Prostate gland (tissue), 2 donors: Measurements from ENCODE around the gene SLC44A5. TPM values are rescaled to one million over a fixed set of nuclear protein-coding genes. Genes with fewer than 3 reads are reported as not detected.
"Not testable (repeated sequence)": the region's sequence is repeated elsewhere in the genome, so short reads cannot be mapped to it uniquely, and the experiment has no call there.

Experiments
- DNase-seq: peaks from one replicate; pipeline ENCODE4 v3.0.0-alpha.2; 2019; ENCODE audit warnings: low spot score
- H3K27ac ChIP-seq, 2 donors: fragments of 200-600 bp; sonication (generic); 2 replicates each; pipeline ENCODE4 v1.5.1; 2017 to 2019
- H3K27me3 ChIP-seq: fragments of 200-600 bp; sonication (generic); replicated peaks from 2 replicates; pipeline ENCODE4 v1.5.1; 2019; ENCODE audit not compliant: insufficient read depth
- H3K36me3 ChIP-seq, 2 donors: fragments of 200-600 bp; sonication (generic); 1 replicate in 1 of 2; 2 replicates in 1 of 2; pipeline versions ENCODE4 v1.5.1 to v1.8.1; 2017 to 2019
- H3K4me1 ChIP-seq: fragments of 200-600 bp; sonication (generic); replicated peaks from 2 replicates; pipeline ENCODE4 v1.5.1; 2019
- H3K4me3 ChIP-seq, 2 donors: fragments of 200-600 bp; sonication (generic); 2 replicates each; pipeline ENCODE4 v1.5.1; 2017 to 2019
- H3K9me3 ChIP-seq: fragments of 200-600 bp; sonication (generic); 2 replicates; pipeline ENCODE4 v1.5.1; 2017
- POLR2A ChIP-seq: fragments of 450-650 bp; IDR thresholded peaks from one replicate; pipeline ENCODE4 v1.6.1; 2016; ENCODE audit warnings: antibody characterized with exemption, mild to moderate bottlenecking
- POLR2AphosphoS5 ChIP-seq: sonication (generic); formaldehyde crosslinking; IDR thresholded peaks from one replicate; pipeline ENCODE4 v1.6.1; 2017; ENCODE audit warnings: antibody characterized with exemption
- WGBS: methylation state at CpG from one replicate; pipeline ENCODE4 v1.1.5; 2018; 5-methylcytosine and 5-hydroxymethylcytosine counted together
- intact Hi-C: fragments of 100-400 bp; cut with DNase I; formaldehyde crosslinking; loops from one replicate; pipeline ENCODE4 v1.14.2; 2022
- total RNA-seq, 2 donors: library from RNA; depleted of rRNA; stranded (reverse); fragments of >200 nt; gene quantifications; one replicate each; pipeline ENCODE4 v1.1.0, GENCODE V29; 2016
- TF ChIP-seq, protein P1 (sequence below), 4 experiments: fragments of 200-600 bp in 2 of 4; fragments of 450-650 bp in 2 of 4; sonication (generic) in 2 of 4; IDR thresholded peaks; 1 replicate in 3 of 4; 2 replicates in 1 of 4; pipeline ENCODE4 v1.5.1; 2016 to 2019; ENCODE audit warnings: antibody characterized with exemption in 4 of 4, mild to moderate bottlenecking in 2 of 4, moderate library complexity in 2 of 4

Gene SLC44A5
- total RNA-seq, 2 donors from 2014 or later: 0.57 to 3.3 TPM

DNA sequence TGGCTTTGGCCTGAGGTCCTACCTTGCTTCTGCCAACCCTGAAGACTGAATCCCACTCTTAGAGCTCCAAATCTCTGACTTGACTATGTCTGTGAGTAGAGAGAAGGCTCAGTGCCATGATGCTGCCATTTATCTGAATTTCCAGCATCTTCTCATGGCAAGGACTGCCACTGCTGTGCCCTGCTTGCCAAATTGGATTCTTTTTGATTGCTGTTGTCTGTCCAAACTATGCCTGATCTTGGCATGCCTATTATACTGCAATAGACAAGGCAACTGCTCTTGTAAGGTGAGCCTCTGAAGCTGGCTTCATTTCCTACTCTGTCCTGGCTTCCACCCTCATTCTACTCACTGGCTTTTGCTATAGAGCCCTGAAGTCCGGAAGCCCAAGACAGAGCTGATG is 210.2 kb downstream of the SLC44A5 start:
- Histone ChIP-seq H3K9me3 (no peaks in the 10 kb centered on the region), H3K36me3 (no peaks in the 10 kb centered on the region), H3K4me3 (no peak overlapping the region), H3K27ac (no peak overlapping the region), H3K27me3 (no peaks in the 10 kb centered on the region), H3K4me1 (no peaks in the 10 kb centered on the region)
- intact Hi-C loops: no loop called here
- DNase-seq: no peak
- no peak for TF ChIP-seq POLR2A
- TF ChIP-seq, protein P1, sequence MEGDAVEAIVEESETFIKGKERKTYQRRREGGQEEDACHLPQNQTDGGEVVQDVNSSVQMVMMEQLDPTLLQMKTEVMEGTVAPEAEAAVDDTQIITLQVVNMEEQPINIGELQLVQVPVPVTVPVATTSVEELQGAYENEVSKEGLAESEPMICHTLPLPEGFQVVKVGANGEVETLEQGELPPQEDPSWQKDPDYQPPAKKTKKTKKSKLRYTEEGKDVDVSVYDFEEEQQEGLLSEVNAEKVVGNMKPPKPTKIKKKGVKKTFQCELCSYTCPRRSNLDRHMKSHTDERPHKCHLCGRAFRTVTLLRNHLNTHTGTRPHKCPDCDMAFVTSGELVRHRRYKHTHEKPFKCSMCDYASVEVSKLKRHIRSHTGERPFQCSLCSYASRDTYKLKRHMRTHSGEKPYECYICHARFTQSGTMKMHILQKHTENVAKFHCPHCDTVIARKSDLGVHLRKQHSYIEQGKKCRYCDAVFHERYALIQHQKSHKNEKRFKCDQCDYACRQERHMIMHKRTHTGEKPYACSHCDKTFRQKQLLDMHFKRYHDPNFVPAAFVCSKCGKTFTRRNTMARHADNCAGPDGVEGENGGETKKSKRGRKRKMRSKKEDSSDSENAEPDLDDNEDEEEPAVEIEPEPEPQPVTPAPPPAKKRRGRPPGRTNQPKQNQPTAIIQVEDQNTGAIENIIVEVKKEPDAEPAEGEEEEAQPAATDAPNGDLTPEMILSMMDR (IDR thresholded peaks at IDR 0.05): no peak
- TF ChIP-seq POLR2AphosphoS5: no peak
- WGBS: 84% methylated on average over 1 of the region's 1 CpG

GRCh38 chr1:75396745-75397144 is 214.2 kb downstream of the SLC44A5 start:
- no peaks in the 10 kb centered on the region for H3K36me3 ChIP-seq
- intact Hi-C loops: no loop called here
- no peaks in the 10 kb centered on the region for H3K4me1 ChIP-seq
- no peaks in the 10 kb centered on the region for H3K27me3 ChIP-seq
- WGBS: 86% methylated on average over 1 of the region's 1 CpG
- H3K9me3 ChIP-seq: no peaks in the 10 kb centered on the region
- H3K4me3 ChIP-seq: no peak overlapping the region
- no peak for DNase-seq
- H3K27ac ChIP-seq: no peak overlapping the region
- TF ChIP-seq, protein P1 (IDR thresholded peaks at IDR 0.05): no peak
- TF ChIP-seq POLR2AphosphoS5: no peak
- no peak for TF ChIP-seq POLR2A

DNA sequence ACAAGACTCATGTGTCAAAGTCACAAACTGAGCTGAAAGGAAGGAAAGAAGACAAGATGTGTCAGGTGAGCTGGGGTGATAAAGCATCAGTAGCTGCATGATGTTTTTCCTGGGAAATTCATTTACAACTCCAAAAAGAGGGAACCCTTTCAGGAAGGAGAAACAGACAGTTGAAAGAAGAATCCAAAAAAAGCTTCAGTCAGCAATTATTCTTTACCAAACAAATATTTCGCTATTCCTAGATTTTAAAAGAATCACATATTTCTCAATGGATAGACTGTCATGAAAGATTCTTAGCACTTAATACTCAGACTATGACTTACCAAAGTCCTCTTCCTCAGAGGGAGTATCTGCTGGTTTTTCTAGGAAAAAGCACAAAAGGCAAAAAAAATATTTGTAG is 214.7 kb downstream of the SLC44A5 start:
- Histone ChIP-seq H3K9me3 (no peaks in the 10 kb centered on the region), H3K27ac (no peak overlapping the region), H3K27me3 (no peaks in the 10 kb centered on the region), H3K4me3 (no peak overlapping the region), H3K36me3 (no peaks in the 10 kb centered on the region), H3K4me1 (no peaks in the 10 kb centered on the region)
- TF ChIP-seq, protein P1 (IDR thresholded peaks at IDR 0.05): no peak
- no peak for DNase-seq
- intact Hi-C loops: no loop called here
- WGBS: 93% methylated on average over 1 of the region's 1 CpG

GRCh38 chr1:75394386-75395139 is 216.4 kb downstream of the SLC44A5 start:
- Histone ChIP-seq H3K4me1 (no peaks in the 10 kb centered on the region), H3K9me3 (no peaks in the 10 kb centered on the region), H3K36me3 (no peaks in the 10 kb centered on the region), H3K4me3 (no peak overlapping the region), H3K27ac (no peak overlapping the region), H3K27me3 (no peaks in the 10 kb centered on the region)
- TF ChIP-seq POLR2A (no peak), POLR2AphosphoS5 (no peak)
- TF ChIP-seq, protein P1 (IDR thresholded peaks at IDR 0.05): no peak
- intact Hi-C loops: no loop called here
- no peak for DNase-seq
- WGBS: 67% methylated on average over 3 of the region's 3 CpGs

DNA sequence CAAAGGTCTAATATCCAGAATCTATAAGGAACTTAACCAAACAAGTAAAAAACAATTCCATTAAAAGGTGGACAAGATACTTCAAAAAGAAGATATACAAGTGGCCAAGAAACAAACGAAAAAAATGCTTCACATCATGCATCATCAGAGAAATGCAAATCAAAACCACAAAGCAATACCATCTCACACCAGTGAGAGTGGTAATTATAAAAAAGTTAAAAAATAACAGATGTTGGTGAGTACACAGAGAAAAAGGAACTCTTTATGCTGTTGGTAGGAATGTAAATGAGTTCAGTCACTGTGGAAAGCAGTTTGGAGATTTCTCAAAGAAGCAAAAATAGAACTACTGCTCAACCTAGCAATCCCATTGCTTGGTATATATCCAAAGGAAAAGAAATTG is 218.6 kb downstream of the SLC44A5 start:
- Histone ChIP-seq H3K27ac (no peak overlapping the region), H3K27me3 (no peaks in the 10 kb centered on the region), H3K4me1 (no peaks in the 10 kb centered on the region), H3K4me3 (no peak overlapping the region), H3K36me3 (no peaks in the 10 kb centered on the region), H3K9me3 (no peaks in the 10 kb centered on the region)
- TF ChIP-seq, protein P1 (IDR thresholded peaks at IDR 0.05): no peak
- no peak for TF ChIP-seq POLR2AphosphoS5
- TF ChIP-seq POLR2A: no peak
- intact Hi-C loops: no loop called here
- DNase-seq: no peak
- WGBS: 67% methylated on average over 1 of the region's 1 CpG

- WGBS: 78% methylated on average over 25 of the region's 25 CpGs
- H3K27me3 ChIP-seq, H3K36me3 ChIP-seq, H3K9me3 ChIP-seq, H3K4me1 ChIP-seq, H3K27ac ChIP-seq, DNase-seq, H3K4me3 ChIP-seq, intact Hi-C loops: not testable (repeated sequence)
These were observed 235.2 kb downstream of the SLC44A5 start for GRCh38 chr1:75375476-75376447.
